Stimulated activated CD4-positive, alpha-beta T cell treated with anti-CD3 and anti-CD28 coated beads, Interleukin-15, amount 100 ng/mL, for 24 hours (primary cell): ENCODE results near the gene RNASEH1.

ENCODE experiments used
- DNase-seq: peaks from one replicate; pipeline ENCODE4 v3.0.0-alpha.2; 2020

RNASEH1 gene

DNA sequence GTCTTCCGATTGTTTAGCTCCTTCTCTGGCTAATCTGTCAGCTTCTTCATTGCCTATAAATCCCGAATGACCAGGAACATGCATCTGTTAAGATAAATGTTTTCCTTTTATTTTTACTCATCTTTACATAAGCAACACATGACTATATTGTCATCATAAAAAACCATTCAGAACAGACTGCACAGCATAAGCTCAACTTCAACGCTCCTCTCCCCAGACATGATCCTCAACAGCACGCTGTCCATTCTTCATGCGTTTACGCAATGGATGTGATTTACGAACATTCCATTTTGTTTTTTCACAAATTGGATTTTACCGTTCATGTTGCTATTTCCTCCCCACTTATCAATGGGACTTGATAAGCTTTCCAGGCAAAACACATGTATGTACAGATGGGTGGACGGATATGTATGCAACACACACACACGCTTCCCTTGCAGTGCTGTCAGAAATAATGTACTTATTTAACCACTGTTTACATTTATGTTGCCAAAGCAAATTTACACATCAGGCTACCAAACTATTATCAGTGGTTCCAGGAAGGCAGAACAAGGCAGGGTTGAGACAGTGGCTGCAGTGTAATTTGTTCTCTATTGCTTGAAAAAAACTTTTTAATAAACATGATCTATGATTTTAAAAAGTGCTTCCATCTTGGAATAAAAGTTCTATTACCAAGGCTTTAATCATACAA is 12.2 kb downstream of the RNASEH1 start:
- DNase-seq: no peak

GRCh38 chr2:3543023-3543683 is 15.0 kb downstream of the RNASEH1 start:
- DNase-seq: no peak

GRCh38 chr2:3542107-3542506 is 16.0 kb downstream of the RNASEH1 start:
- DNase-seq: no peak

DNA sequence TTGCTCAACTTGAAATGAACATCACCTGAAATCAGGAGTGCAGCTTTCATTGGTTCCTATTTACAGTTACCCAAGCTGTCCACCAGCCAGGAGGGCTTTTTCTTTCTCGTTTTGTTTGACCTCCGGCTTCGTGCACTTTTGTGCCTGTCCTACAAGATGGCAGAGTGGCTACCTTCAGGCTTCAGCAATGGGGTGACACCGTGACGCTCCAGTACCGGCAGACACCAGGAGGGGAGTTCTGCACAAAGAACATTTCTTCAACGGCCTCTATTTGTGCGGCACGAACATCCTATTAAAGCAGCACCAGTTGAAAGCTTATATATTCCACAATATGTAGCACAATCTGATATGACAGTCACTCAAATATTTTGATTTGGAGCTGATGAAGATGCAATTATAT is 18.3 kb downstream of the RNASEH1 start:
- no peak for DNase-seq

GRCh38 chr2:3536682-3537632 is 21.2 kb downstream of the RNASEH1 start:
- DNase-seq: peak; percentile 27

GRCh38 chr2:3535794-3536681 is 22.1 kb downstream of the RNASEH1 start:
- DNase-seq: no peak

GRCh38 chr2:3535467-3535793 is 22.7 kb downstream of the RNASEH1 start:
- DNase-seq: no peak

DNA sequence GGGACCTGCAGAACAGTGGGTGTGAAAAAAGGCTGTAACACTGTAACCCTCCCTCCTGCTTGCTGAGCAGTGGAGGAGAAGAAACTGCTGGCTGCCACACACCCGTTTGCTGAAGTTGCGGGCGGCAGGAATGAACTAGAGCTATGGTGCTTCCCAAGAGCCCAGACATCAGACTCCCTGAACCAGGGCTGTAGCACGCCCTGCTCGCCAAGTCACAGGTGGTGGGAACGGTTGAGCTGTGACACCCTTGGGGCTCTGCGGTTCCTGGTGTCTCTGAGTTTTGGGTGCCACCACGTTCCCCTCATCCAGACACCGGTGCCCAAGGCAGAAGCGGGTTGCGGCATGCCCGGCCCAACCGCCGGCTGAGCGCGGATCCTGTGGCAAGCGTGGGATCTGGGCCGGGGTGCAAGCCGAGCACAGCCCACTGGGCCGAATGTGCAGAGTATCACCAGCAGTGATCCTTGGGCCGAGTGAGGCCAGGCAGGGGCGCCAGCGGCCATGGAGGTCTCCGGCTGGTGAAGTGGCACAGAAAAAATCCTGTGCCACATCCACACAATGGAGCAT is 23.8 kb downstream of the RNASEH1 start:
- DNase-seq: no peak

- DNase-seq: no peak
These were observed 24.3 kb downstream of the RNASEH1 start for GRCh38 chr2:3533836-3534235.

DNA sequence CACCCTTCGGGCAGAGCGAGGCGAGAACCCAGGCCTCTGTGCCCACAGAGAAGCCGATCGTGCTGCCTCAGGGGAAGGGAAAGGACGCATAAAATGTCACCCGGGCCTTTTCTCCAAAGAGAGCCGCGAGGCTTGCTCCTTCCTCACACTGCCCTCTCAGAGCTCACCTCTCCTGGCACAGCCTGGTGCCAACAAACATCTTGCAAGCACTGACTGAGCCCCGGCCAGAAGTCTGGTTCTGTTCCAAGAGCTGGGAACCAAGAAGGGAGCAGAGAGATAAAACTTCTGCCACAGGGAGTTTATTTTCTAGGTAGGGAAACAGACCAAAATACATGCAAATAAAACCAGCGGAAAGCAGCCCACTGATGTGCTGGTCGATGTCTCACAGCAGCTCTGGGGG is 25.2 kb downstream of the RNASEH1 start:
- DNase-seq: no peak

- no peak for DNase-seq
These were observed 28.7 kb downstream of the RNASEH1 start for GRCh38 chr2:3529316-3530025.

GRCh38 chr2:3527886-3528785 is 30.0 kb downstream of the RNASEH1 start:
- DNase-seq: no peak

DNA sequence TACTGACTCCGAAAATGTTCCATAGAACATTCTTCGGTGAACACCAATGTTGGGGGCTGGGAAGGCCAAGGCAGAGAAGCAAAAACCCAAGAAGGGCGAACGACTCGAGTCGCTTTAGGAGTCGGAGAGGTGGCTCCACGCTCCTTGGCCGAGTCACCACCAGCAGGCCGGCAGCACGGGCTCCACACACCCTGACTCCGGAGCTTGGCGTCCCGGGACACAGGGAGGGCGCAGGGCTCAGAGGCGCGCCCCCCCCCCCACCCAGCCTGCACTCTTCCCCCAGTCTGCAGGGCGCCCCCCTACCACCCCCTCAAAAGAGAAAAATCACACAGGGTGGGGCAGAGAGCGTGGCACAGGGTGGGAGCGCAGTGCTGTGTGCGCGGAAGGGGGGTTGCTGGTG is 31.3 kb downstream of the RNASEH1 start:
- no peak for DNase-seq

GRCh38 chr2:3523551-3524041 is 34.5 kb downstream of the RNASEH1 start:
- DNase-seq: no peak

DNA sequence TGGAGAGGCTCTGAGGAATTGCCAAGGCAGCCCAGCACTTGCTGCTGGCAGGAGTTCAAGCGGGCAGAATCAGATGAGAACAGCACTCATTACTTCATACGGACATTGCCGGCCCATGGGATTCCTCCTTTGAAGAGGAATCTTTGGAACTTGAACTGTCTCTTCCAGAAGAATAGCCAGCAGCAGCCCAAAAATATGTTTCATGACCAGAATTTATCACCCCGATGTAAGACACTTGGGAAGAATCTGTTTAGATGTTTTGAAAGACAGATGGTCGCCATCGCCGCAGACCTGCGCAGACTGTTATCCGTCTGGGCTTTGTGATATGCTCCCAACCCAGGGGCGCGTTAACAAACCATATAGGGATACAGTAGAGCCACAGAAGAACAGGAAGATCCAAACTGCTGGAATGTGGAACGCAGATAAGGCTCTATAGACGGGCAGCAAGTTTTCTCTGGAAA is 35.1 kb downstream of the RNASEH1 start:
- DNase-seq: no peak

DNA sequence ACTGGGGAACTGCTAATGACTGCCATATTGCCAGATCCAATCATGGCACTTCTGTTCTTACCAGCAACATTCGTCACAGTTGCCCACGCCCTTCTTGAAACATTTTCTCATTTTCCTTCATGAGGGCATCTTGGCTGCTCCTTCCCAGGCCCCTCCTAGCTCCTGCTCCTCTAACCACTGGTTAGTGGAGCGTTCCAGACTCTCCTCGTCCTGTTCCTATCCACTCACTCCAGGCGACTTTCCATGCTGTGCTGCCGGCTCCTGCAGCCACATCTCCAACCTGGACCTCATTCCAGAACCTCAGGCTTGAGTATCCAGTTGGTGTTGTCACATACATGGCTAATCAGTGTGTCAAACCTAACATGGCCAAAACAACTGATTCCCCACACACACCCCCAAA is 37.5 kb downstream of the RNASEH1 start:
- no peak for DNase-seq

- DNase-seq: peak; percentile 89
These were observed 38.6 kb downstream of the RNASEH1 start, which contains the start of gene ADI1 for GRCh38 chr2:3519255-3520205. TSS of gene ADI1 (minus strand) at chr2:3519531. CDS start at chr2:3519487, 44 bp downstream.

- DNase-seq: peak; percentile 98
These were observed 39.5 kb downstream of the RNASEH1 start for GRCh38 chr2:3518496-3519254.
